Activated CD8-positive, alpha-beta memory T cell treated with anti-CD3 and anti-CD28 coated beads, Interleukin-2, amount 50 U/mL, for 4 hours (primary cell): ENCODE results near the gene OR6B2.

Experiments
- DNase-seq: peaks from one replicate; pipeline ENCODE4 v3.0.0-alpha.2; 2020

The OR6B2 gene

DNA sequence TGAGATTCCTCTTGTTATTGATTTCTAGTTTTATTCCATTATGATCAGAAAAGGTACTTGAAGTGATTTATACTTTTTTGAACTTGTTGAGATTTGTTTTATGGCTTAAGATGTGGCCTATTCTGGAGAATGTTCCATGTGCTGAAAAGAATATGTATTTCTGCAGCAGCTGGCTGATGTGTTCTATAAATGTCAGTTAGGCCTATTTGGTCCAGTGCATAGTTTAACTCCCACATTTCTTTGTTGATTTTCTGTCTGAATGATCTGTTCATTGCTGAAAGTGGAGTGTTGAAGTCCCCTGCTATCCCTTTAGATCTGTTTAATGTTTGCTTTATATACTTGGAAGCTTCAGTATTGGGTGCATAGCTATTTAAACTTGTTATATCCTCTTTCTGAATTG lies 7.1 kb upstream of the OR6B2 start:
- DNase-seq: no peak

GRCh38 chr2:240033330-240033678 lies 3.1 kb upstream of the OR6B2 start:
- no peak for DNase-seq

- no peak for DNase-seq
Measured at GRCh38 chr2:240032406-240033329, 2.4 kb upstream of the OR6B2 start.

- DNase-seq: peak; percentile 26
Measured at GRCh38 chr2:240024766-240025165, 5.5 kb downstream of the OR6B2 start.

DNA sequence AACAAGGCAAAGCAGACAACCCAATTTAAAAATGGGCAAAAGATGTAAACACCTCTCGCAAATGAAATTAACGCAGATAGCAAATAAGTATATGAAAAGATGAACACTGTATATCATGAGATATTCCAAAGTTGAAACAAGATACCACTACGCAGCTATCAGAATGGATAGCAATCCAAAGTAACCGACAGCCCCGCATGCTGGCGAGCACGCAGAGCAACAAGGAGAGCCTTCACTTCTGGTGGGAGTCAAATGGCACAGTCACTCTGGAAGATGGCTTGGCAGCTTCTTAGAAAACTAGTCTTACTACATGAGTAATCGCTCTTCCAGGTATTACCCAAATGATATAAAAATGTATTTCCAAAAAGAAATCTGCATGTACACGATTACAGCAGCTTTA lies 6.4 kb downstream of the OR6B2 start:
- no peak for DNase-seq

GRCh38 chr2:240021488-240022104 lies 8.6 kb downstream of the OR6B2 start:
- DNase-seq: peak; percentile 60

- no peak for DNase-seq
Measured at GRCh38 chr2:240018071-240018750, 12.0 kb downstream of the OR6B2 start.

GRCh38 chr2:240014327-240014726 lies 15.9 kb downstream of the OR6B2 start:
- DNase-seq: no peak

DNA sequence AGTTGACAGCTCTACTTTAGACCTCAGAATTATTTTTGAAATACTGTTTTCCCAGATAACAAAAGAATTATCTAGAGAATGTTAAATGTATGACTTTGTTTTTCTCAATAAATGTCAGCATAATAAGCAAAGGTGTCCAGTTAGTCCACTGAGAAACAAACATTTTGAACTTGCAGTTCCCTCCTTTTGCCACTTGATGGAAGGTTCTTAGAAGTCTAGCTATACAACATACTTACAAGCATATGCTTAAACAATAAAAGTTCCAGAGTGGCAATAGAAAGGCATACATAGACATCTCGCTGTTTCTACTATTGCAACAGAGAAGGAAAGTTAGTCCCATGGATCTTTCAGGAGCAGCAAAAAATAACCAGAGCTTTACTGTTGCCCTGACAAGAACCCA lies 16.9 kb downstream of the OR6B2 start:
- DNase-seq: no peak

GRCh38 chr2:240002983-240003382 lies 27.2 kb downstream of the OR6B2 start:
- DNase-seq: no peak

GRCh38 chr2:240000671-240001070 lies 29.6 kb downstream of the OR6B2 start:
- DNase-seq: no peak

- DNase-seq: no peak
Measured at GRCh38 chr2:239997686-239998409, 32.4 kb downstream of the OR6B2 start.

GRCh38 chr2:239994086-239994485 lies 36.1 kb downstream of the OR6B2 start:
- no peak for DNase-seq

DNA sequence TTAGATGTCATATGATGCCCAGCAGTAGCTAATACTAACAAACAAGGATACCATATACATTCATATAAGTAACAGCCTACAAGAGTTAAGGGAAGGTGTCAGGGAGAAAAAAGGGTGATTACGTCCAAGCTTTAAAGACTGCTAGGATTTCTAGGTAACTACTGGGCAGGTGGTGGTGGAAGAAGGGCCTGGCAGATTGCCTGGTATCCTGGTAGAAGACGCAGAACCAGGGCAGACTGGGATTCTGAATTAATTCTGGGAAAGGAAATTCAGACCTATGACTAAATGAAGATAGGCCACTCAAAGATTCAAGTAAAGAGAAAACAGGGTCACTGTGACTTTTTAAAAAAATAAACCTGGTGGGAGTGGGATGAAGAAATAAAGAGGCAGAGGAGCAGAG lies 36.9 kb downstream of the OR6B2 start:
- DNase-seq: no peak

GRCh38 chr2:239991689-239992314 lies 38.4 kb downstream of the OR6B2 start:
- DNase-seq: no peak

GRCh38 chr2:239990966-239991365 lies 39.3 kb downstream of the OR6B2 start:
- DNase-seq: no peak

DNA sequence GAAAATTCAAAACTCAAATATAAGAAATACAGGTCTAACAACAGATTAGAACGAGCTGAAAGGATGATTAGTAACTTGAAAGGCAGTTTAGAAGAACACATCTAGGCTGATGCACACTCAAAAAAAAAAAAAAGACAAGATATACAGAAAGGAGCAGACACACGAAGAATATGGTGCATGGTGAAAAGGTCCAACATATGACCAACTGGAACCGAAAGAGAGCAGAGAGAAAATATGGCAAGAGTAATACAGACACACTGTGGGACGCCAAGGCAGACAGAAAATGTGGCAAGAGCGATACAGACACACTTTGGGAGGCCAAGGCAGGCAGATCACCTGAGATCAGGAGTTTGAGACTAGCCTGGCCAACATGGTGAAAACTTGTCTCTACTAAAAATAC lies 44.9 kb downstream of the OR6B2 start:
- no peak for DNase-seq

- no peak for DNase-seq
Measured at GRCh38 chr2:239984421-239985194, 45.6 kb downstream of the OR6B2 start.

- no peak for DNase-seq
Measured at GRCh38 chr2:239983004-239983778, 47.0 kb downstream of the OR6B2 start.
